AG04450 (cell line): Measurements from ENCODE around the gene DNAJC5G. TPM values are rescaled to one million over a fixed set of nuclear protein-coding genes. Genes with fewer than 3 reads are reported as not detected.

Source experiments
- CTCF ChIA-PET: fragments of 300-600, 350-600 bp; formaldehyde crosslinking; extraction: SDS; loops from one replicate; lab custom pipeline; 2022; ENCODE audit warnings: antibody characterized with exemption, inconsistent platforms; lab: Charles Lee
- POLR2A ChIA-PET: fragments of 350-600 bp; formaldehyde crosslinking; extraction: SDS; loops from one replicate; lab custom pipeline; 2021; ENCODE audit warnings: antibody characterized with exemption, inconsistent platforms; lab: Yijun Ruan, JAX
- DNase-seq: peaks from one replicate; pipeline ENCODE4 v3.0.0-alpha.2; 2011; ENCODE audit warnings: low read depth, low spot score
- H3K27ac ChIP-seq: one replicate; pipeline ENCODE4 v1.5.1; 2012; ENCODE audit warnings: low read depth, low read length, control low read depth
- H3K27me3 ChIP-seq: one replicate; pipeline ENCODE4 v1.6.0; 2012; ENCODE audit warnings: low read length; ENCODE audit not compliant: control insufficient read depth, insufficient read depth
- H3K4me3 ChIP-seq: 2 replicates; pipeline ENCODE4 v1.5.1; 2011; ENCODE audit warnings: mild to moderate bottlenecking, low read depth, low read length, control low read depth
- H3K9me3 ChIP-seq: 2 replicates; pipeline ENCODE4 v1.5.1; 2012; ENCODE audit warnings: low read length; ENCODE audit not compliant: control insufficient read depth, insufficient read depth
- CTCF ChIP-seq: IDR thresholded peaks from 2 replicates; pipeline ENCODE4 v1.5.1; 2011; ENCODE audit warnings: low read depth, low read length, control low read depth, inconsistent platforms
- polyA plus RNA-seq: library from polyadenylated mRNA; depleted of rRNA; stranded (reverse); fragments of >200 nt; gene quantifications from 2 replicates; pipeline ENCODE4 v1.2.3, GENCODE V29; 2011

The DNAJC5G gene
- polyA plus RNA-seq, 1 experiment: not detected

DNA sequence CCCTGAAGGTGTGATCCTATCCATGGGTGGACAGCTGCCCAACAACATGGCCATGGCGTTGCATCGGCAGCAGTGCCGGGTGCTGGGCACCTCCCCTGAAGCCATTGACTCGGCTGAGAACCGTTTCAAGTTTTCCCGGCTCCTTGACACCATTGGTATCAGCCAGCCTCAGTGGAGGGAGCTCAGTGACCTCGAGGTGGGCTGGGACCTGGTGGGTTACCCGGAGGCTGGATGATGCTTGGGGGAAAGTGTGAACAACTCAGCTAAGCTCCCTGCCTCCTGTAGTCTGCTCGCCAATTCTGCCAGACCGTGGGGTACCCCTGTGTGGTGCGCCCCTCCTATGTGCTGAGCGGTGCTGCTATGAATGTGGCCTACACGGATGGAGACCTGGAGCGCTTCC, 41.9 kb upstream of the DNAJC5G start:
- ChIA-PET POLR2A (interaction anchor here (0.6 kb wide), 1 partner anchor 92 kb away, joined by 3 read pairs; no protein-coding TSS in a partner anchor), CTCF (interaction anchor here (0.8 kb wide), 1 partner anchor 68 kb away, joined by 3 read pairs; no protein-coding TSS in a partner anchor)
- H3K9me3 ChIP-seq: no peaks in the 10 kb centered on the region; the same call in 1 of the 2 replicates
- no peak overlapping the region for H3K4me3 ChIP-seq
- H3K27me3 ChIP-seq: no peaks in the 10 kb centered on the region
- TF ChIP-seq CTCF: no peak
- H3K27ac ChIP-seq: no peak overlapping the region
- DNase-seq: no peak

DNA sequence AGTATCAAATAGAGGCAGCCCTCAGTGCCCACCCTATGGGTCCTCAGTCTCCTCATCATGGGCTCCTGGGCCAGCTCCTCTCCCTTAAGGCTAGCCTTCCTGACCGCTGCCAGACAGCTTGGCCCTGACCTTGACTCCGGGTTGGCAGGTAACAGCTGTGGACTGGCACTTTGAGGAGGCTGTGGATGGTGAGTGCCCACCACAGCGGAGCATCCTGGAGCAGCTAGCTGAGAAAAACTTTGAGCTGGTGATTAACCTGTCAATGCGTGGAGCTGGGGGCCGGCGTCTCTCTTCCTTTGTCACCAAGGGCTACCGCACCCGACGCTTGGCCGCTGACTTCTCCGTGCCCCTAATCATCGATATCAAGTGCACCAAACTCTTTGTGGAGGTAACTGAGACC, 39.1 kb upstream of the DNAJC5G start:
- TF ChIP-seq CTCF: no peak
- Histone ChIP-seq H3K9me3 (no peaks in the 10 kb centered on the region; the same call in 1 of the 2 replicates), H3K4me3 (no peak overlapping the region), H3K27ac (no peak overlapping the region), H3K27me3 (no peaks in the 10 kb centered on the region)
- DNase-seq: no peak
- ChIA-PET CTCF (interaction anchor here (1.0 to 1.4 kb wide), 2 partner anchors 15 to 67 kb away, joined by 3 to 7 read pairs; no protein-coding TSS in a partner anchor), POLR2A (no interaction called here)

DNA sequence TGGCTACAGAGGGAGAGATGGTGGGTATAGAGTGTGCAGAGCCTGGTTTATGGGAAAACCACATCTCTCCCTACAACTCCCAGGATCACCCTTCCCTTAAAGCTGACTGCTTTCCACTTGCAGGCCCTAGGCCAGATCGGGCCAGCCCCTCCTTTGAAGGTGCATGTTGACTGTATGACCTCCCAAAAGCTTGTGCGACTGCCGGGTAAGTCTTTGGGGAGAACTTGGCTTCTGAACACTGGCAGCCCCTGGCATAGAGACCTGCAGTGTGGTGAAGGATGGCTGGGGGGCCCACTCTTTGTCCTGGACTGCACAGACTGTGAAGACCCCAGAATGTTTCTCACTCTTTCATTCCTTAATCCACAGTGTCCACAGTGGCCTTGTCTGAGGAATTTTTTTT, 38.6 kb upstream of the DNAJC5G start:
- no peak for TF ChIP-seq CTCF
- no peaks in the 10 kb centered on the region; the same call in 1 of the 2 replicates for H3K9me3 ChIP-seq
- H3K27ac ChIP-seq: no peak overlapping the region
- no peak overlapping the region for H3K4me3 ChIP-seq
- ChIA-PET POLR2A (no interaction called here), CTCF (interaction anchor here (0.7 to 1.4 kb wide), 3 partner anchors 15 to 66 kb away, joined by 3 to 7 read pairs (median 3); no protein-coding TSS in a partner anchor)
- DNase-seq: no peak
- H3K27me3 ChIP-seq: no peaks in the 10 kb centered on the region

- Histone ChIP-seq H3K4me3 (no peak overlapping the region), H3K9me3 (no peaks in the 10 kb centered on the region; the same call in 1 of the 2 replicates), H3K27me3 (no peaks in the 10 kb centered on the region), H3K27ac (no peak overlapping the region)
- ChIA-PET CTCF (interaction anchor here (1.1 kb wide), 1 partner anchor 43 kb away, joined by 3 read pairs; no protein-coding TSS in a partner anchor), POLR2A (no interaction called here)
- TF ChIP-seq CTCF: no peak
- DNase-seq: no peak
Measured at GRCh38 chr2:27237341-27237945, 37.8 kb upstream of the DNAJC5G start.

- no peak for TF ChIP-seq CTCF
- CTCF ChIA-PET: no interaction called here
- Histone ChIP-seq H3K9me3 (no peaks in the 10 kb centered on the region; the same call in 1 of the 2 replicates), H3K27ac (no peak overlapping the region), H3K4me3 (no peak overlapping the region), H3K27me3 (no peaks in the 10 kb centered on the region)
- POLR2A ChIA-PET: no interaction called here
- DNase-seq: no peak
Measured at GRCh38 chr2:27238976-27239375, 36.3 kb upstream of the DNAJC5G start.
